ENCODE data around the gene BPHL. TPM values are rescaled to one million over a fixed set of nuclear protein-coding genes. Genes with fewer than 3 reads are reported as not detected.
"Not testable (repeated sequence)": the region's sequence is repeated elsewhere in the genome, so short reads cannot be mapped to it uniquely, and the experiment has no call there.

BPHL gene
- total RNA-seq, 1 donor from 2014 or later, result 12.7 TPM

- DNase-seq, result no peak
- Histone ChIP-seq H3K27me3 (ENCODE audit: low read depth) (no peaks in the 10 kb centered on the region), H3K36me3 (no peaks in the 10 kb centered on the region), H3K4me1 (no peaks in the 10 kb centered on the region), H3K4me3 (no peak overlapping the region), H3K27ac (no peak overlapping the region), H3K9me3 (no peaks in the 10 kb centered on the region)
- ATAC-seq, result no peak
- no peak for TF ChIP-seq CTCF (IDR thresholded peaks at IDR 0.05)
- intact Hi-C loops (cut with DNase I), result no loop called here
Measured at GRCh38 chr6:3186974-3187382, 68.5 kb downstream of the BPHL start.

GRCh38 chr6:3188262-3188661, 69.8 kb downstream of the BPHL start:
- DNase-seq (no peak), ATAC-seq (no peak)
- H3K9me3 ChIP-seq, result no peaks in the 10 kb centered on the region
- no peaks in the 10 kb centered on the region for H3K4me1 ChIP-seq
- no peak overlapping the region for H3K4me3 ChIP-seq
- intact Hi-C loops (cut with DNase I), result no loop called here
- no peak for TF ChIP-seq CTCF (IDR thresholded peaks at IDR 0.05)
- H3K27ac ChIP-seq, result no peak overlapping the region
- H3K27me3 ChIP-seq (ENCODE audit: low read depth), result no peaks in the 10 kb centered on the region
- no peaks in the 10 kb centered on the region for H3K36me3 ChIP-seq

- ATAC-seq, result not testable (repeated sequence)
Measured at GRCh38 chr6:3189192-3189591, 70.7 kb downstream of the BPHL start.

GRCh38 chr6:3190056-3190455, 71.5 kb downstream of the BPHL start:
- DNase-seq (no peak), ATAC-seq (no peak)
- no peaks in the 10 kb centered on the region for H3K4me1 ChIP-seq
- no peaks in the 10 kb centered on the region for H3K9me3 ChIP-seq
- no peak overlapping the region for H3K27ac ChIP-seq
- TF ChIP-seq CTCF (IDR thresholded peaks at IDR 0.05), result no peak
- H3K36me3 ChIP-seq, result no peaks in the 10 kb centered on the region
- intact Hi-C loops (cut with DNase I), result no loop called here
- no peak overlapping the region for H3K4me3 ChIP-seq
- no peaks in the 10 kb centered on the region for H3K27me3 ChIP-seq (ENCODE audit: low read depth)

More at GRCh38 chr6:3189192-3189591, 70.7 kb downstream of the BPHL start:
- H3K4me3 ChIP-seq; H3K9me3 ChIP-seq; H3K27me3 ChIP-seq (ENCODE audit: low read depth); DNase-seq; H3K27ac ChIP-seq; H3K4me1 ChIP-seq; H3K36me3 ChIP-seq; intact Hi-C loops (cut with DNase I): not testable (repeated sequence)

GRCh38 chr6:3190779-3191178, 72.3 kb downstream of the BPHL start:
- no peak for DNase-seq
- H3K27me3 ChIP-seq (ENCODE audit: low read depth), result no peaks in the 10 kb centered on the region
- H3K27ac ChIP-seq, result no peak overlapping the region
- intact Hi-C loops (cut with DNase I), result no loop called here
- no peaks in the 10 kb centered on the region for H3K9me3 ChIP-seq
- no peaks in the 10 kb centered on the region for H3K36me3 ChIP-seq
- TF ChIP-seq CTCF (IDR thresholded peaks at IDR 0.05), result no peak
- no peaks in the 10 kb centered on the region for H3K4me1 ChIP-seq
- no peak for ATAC-seq
- H3K4me3 ChIP-seq, result no peak overlapping the region

GRCh38 chr6:3193102-3193849, 74.8 kb downstream of the BPHL start:
- Histone ChIP-seq H3K27ac (no peak overlapping the region), H3K4me3 (no peak overlapping the region), H3K27me3 (ENCODE audit: low read depth) (no peaks in the 10 kb centered on the region), H3K9me3 (no peaks in the 10 kb centered on the region), H3K4me1 (no peaks in the 10 kb centered on the region), H3K36me3 (no peaks in the 10 kb centered on the region)
- ATAC-seq, result no peak
- intact Hi-C loops (cut with DNase I), result no loop called here
- TF ChIP-seq CTCF (IDR thresholded peaks at IDR 0.05), result no peak
- DNase-seq, result no peak

Measured in lower lobe of right lung (tissue), 2 donors.